Measurements from ENCODE around the gene GFER. TPM values are rescaled to one million over a fixed set of nuclear protein-coding genes. Genes with fewer than 3 reads are reported as not detected.

GFER gene
- total RNA-seq, 2 experiments from 2014 or later, result 33.5 to 33.9 TPM

GRCh38 chr16:2029350-2029749, 45.4 kb downstream of the GFER start:
- no peaks in the 10 kb centered on the region for H3K9me3 Mint-ChIP-seq
- ATAC-seq (no peak), DNase-seq (no peak)
- H3K4me1 Mint-ChIP-seq (ENCODE audit: low read depth), result peaks cover 8% of the 10 kb centered on the region
- TF ChIP-seq, protein P1, sequence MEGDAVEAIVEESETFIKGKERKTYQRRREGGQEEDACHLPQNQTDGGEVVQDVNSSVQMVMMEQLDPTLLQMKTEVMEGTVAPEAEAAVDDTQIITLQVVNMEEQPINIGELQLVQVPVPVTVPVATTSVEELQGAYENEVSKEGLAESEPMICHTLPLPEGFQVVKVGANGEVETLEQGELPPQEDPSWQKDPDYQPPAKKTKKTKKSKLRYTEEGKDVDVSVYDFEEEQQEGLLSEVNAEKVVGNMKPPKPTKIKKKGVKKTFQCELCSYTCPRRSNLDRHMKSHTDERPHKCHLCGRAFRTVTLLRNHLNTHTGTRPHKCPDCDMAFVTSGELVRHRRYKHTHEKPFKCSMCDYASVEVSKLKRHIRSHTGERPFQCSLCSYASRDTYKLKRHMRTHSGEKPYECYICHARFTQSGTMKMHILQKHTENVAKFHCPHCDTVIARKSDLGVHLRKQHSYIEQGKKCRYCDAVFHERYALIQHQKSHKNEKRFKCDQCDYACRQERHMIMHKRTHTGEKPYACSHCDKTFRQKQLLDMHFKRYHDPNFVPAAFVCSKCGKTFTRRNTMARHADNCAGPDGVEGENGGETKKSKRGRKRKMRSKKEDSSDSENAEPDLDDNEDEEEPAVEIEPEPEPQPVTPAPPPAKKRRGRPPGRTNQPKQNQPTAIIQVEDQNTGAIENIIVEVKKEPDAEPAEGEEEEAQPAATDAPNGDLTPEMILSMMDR (IDR thresholded peaks at IDR 0.05), result no peak
- ChIA-PET CTCF (no interaction called here), POLR2A (interaction anchor here (0.7 to 1.1 kb wide), 2 partner anchors 55 to 125 kb away, joined by 3 read pairs; no protein-coding TSS in a partner anchor)
- H3K36me3 Mint-ChIP-seq (ENCODE audit: low read depth), result no peaks in the 10 kb centered on the region
- peaks cover 11% of the 10 kb centered on the region for H3K27me3 Mint-ChIP-seq
- no peak overlapping the region for H3K27ac Mint-ChIP-seq
- H3K4me3 Mint-ChIP-seq, result no peak overlapping the region
- intact Hi-C loops (cut with micrococcal nuclease), result no loop called here

- Mint-ChIP-seq H3K9me3 (no peaks in the 10 kb centered on the region), H3K36me3 (ENCODE audit: low read depth) (no peaks in the 10 kb centered on the region), H3K4me3 (no peak overlapping the region), H3K4me1 (ENCODE audit: low read depth) (peaks cover 8% of the 10 kb centered on the region), H3K27ac (no peak overlapping the region), H3K27me3 (peaks cover 11% of the 10 kb centered on the region)
- CTCF ChIA-PET, result no interaction called here
- TF ChIP-seq, protein P1 (IDR thresholded peaks at IDR 0.05), result no peak
- intact Hi-C loops (cut with micrococcal nuclease), result no loop called here
- no peak for ATAC-seq
- DNase-seq, result no peak
- POLR2A ChIA-PET, result interaction anchor here (1.1 to 1.8 kb wide), 2 partner anchors 11 to 55 kb away, joined by 3 to 5 read pairs; no protein-coding TSS in a partner anchor
These were observed 46.0 kb downstream of the GFER start for GRCh38 chr16:2030036-2030435.

GRCh38 chr16:2031081-2031577, 47.1 kb downstream of the GFER start:
- ATAC-seq (no peak), DNase-seq (no peak)
- Mint-ChIP-seq H3K36me3 (ENCODE audit: low read depth) (no peaks in the 10 kb centered on the region), H3K4me3 (no peak overlapping the region), H3K4me1 (ENCODE audit: low read depth) (peaks cover 4% of the 10 kb centered on the region), H3K27ac (no peak overlapping the region), H3K9me3 (no peaks in the 10 kb centered on the region), H3K27me3 (peaks cover 8% of the 10 kb centered on the region)
- TF ChIP-seq, protein P1 (IDR thresholded peaks at IDR 0.05), result no peak
- intact Hi-C loops (cut with micrococcal nuclease), result no loop called here
- ChIA-PET CTCF (no interaction called here), POLR2A (interaction anchor here (0.6 to 1.8 kb wide), 2 partner anchors 10 to 72 kb away, joined by 3 to 5 read pairs; partner anchors contain the start of gene NDUFB10)

DNA sequence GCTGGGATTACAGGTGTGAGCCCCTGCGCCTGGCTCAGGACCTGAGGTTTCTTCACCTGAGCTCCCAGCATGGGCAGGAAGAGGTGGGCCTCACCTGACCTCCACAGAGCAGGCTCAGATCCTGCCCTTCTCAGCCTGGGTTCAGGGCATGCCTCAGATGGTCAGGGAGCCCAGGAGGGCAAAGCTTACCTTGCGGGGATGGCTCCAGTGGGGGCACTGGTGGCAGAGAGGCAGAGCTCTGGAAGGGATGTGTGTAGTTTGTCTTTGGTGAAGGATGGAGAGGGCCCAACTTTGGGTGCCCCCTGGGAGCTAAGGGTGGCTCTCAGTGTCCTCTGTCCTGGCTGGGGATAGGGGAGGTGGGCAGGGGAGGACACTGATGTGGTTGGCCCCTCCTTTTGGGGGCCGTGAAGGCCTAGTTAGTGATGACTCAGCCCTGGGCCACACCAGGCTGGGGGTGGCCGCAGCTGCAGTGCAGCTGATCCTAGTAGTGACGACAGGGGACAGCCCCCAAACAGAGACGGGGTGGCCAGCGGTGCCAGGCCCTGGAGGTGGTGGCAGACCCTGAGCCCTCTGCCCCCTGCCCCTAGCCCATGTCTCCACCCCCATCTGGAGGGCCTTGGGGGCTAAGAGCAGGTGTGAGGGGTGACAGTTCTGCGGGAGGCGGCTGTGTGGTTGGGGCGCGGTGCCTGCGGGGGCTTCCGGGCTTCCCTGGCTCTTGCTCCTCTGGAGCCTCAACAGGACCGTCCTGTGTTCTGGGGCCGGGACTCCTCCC, 48.5 kb downstream of the GFER start:
- peaks cover 2% of the 10 kb centered on the region for H3K4me1 Mint-ChIP-seq (ENCODE audit: low read depth)
- no peak overlapping the region for H3K27ac Mint-ChIP-seq

More for the DNA sequence above, 48.5 kb downstream of the GFER start:
- TF ChIP-seq, protein P1 (IDR thresholded peaks at IDR 0.05), result no peak
- POLR2A ChIA-PET, result interaction anchor here (0.7 to 0.9 kb wide), 3 partner anchors 42 to 123 kb away, joined by 3 to 4 read pairs (median 3); partner anchors contain the start of gene TRAF7
- H3K27me3 Mint-ChIP-seq, result peaks cover 6% of the 10 kb centered on the region
- H3K36me3 Mint-ChIP-seq (ENCODE audit: low read depth), result no peaks in the 10 kb centered on the region
- no peaks in the 10 kb centered on the region for H3K9me3 Mint-ChIP-seq
- no peak overlapping the region for H3K4me3 Mint-ChIP-seq
- DNase-seq, result no peak
- peak; percentile 25 for ATAC-seq
- CTCF ChIA-PET, result interaction anchor here (1.1 kb wide), 1 partner anchor 108 kb away, joined by 3 read pairs; no protein-coding TSS in a partner anchor
- intact Hi-C loops (cut with micrococcal nuclease), result no loop called here
